Activated CD4-positive, alpha-beta memory T cell treated with anti-CD3 and anti-CD28 coated beads for 36 hours (primary cell): ENCODE results near the gene FRMD8. TPM values are rescaled to one million over a fixed set of nuclear protein-coding genes. Genes with fewer than 3 reads are reported as not detected.
A peak's percentile ranks its signal among the peaks of the same experiment; 100 is the strongest.

Experiments
- CTCF ChIA-PET: fragments of 350-600 bp; sonication (Branson Sonifier 250); formaldehyde crosslinking; loops from one replicate; lab custom pipeline; 2021; ENCODE audit warnings: antibody characterized with exemption, inconsistent platforms; lab: Charles Lee
- POLR2A ChIA-PET: fragments of 350-600 bp; sonication (Branson Sonifier 250); formaldehyde crosslinking; loops from one replicate; lab custom pipeline; 2021; ENCODE audit warnings: antibody characterized with exemption; lab: Charles Lee
- DNase-seq: peaks from one replicate; pipeline ENCODE4 v3.0.0-alpha.2; 2020
- H3K27ac Mint-ChIP-seq: one replicate; pipeline ENCODE4 v1.8.0; 2021; ENCODE audit warnings: mixed read lengths
- H3K27me3 Mint-ChIP-seq: one replicate; pipeline ENCODE4 v1.8.0; 2021; ENCODE audit warnings: mixed read lengths
- H3K36me3 Mint-ChIP-seq: one replicate; pipeline ENCODE4 v1.8.0; 2021; ENCODE audit warnings: mixed read lengths
- H3K4me1 Mint-ChIP-seq: one replicate; pipeline ENCODE4 v1.8.0; 2021; ENCODE audit warnings: low read depth, mixed read lengths
- H3K4me3 Mint-ChIP-seq: one replicate; pipeline ENCODE4 v1.8.0; 2021; ENCODE audit warnings: mild to moderate bottlenecking, mixed read lengths
- H3K9me3 Mint-ChIP-seq: one replicate; pipeline ENCODE4 v1.8.0; 2021; ENCODE audit warnings: mixed read lengths
- intact Hi-C: fragments of 100-400 bp; cut with micrococcal nuclease; formaldehyde crosslinking; loops from one replicate; pipeline ENCODE4 v1.15.1; 2023
- total RNA-seq, 2 experiments: library from RNA; stranded (reverse); gene quantifications; one replicate each; pipeline ENCODE4 v1.2.3, GENCODE V29; 2021

The FRMD8 gene
- total RNA-seq, 2 experiments from 2014 or later: 34.7 to 37.9 TPM

- no peak for DNase-seq
- Mint-ChIP-seq H3K9me3 (no peaks in the 10 kb centered on the region), H3K4me1 (peaks cover 2% of the 10 kb centered on the region), H3K27ac (no peak overlapping the region), H3K27me3 (no peaks in the 10 kb centered on the region), H3K4me3 (no peak overlapping the region), H3K36me3 (peaks cover 27% of the 10 kb centered on the region)
- CTCF ChIA-PET: no interaction called here
- intact Hi-C loops: no loop called here
- POLR2A ChIA-PET: no interaction called here
Observed at GRCh38 chr11:65395961-65396530, 9.6 kb downstream of the FRMD8 start.

GRCh38 chr11:65396769-65397745 lies 10.6 kb downstream of the FRMD8 start:
- no peaks in the 10 kb centered on the region for H3K4me1 Mint-ChIP-seq
- H3K9me3 Mint-ChIP-seq: no peaks in the 10 kb centered on the region
- H3K27me3 Mint-ChIP-seq: no peaks in the 10 kb centered on the region
- ChIA-PET CTCF (no interaction called here), POLR2A (no interaction called here)
- intact Hi-C loops: no loop called here
- no peak for DNase-seq
- H3K4me3 Mint-ChIP-seq: no peak overlapping the region
- no peak overlapping the region for H3K27ac Mint-ChIP-seq
- peaks cover 26% of the 10 kb centered on the region for H3K36me3 Mint-ChIP-seq

GRCh38 chr11:65398362-65398910 lies 12.0 kb downstream of the FRMD8 start:
- POLR2A ChIA-PET: no interaction called here
- intact Hi-C loops: no loop called here
- Mint-ChIP-seq H3K9me3 (no peaks in the 10 kb centered on the region), H3K4me1 (no peaks in the 10 kb centered on the region), H3K4me3 (no peak overlapping the region), H3K36me3 (peaks cover 25% of the 10 kb centered on the region), H3K27ac (no peak overlapping the region), H3K27me3 (no peaks in the 10 kb centered on the region)
- CTCF ChIA-PET: interaction anchor here (0.9 kb wide), 1 partner anchor 18 kb away, joined by 3 read pairs; no protein-coding TSS in a partner anchor
- DNase-seq: no peak

GRCh38 chr11:65399249-65399648 lies 12.8 kb downstream of the FRMD8 start:
- ChIA-PET POLR2A (no interaction called here), CTCF (interaction anchor here (0.7 kb wide), 1 partner anchor 24 kb away, joined by 5 read pairs; no protein-coding TSS in a partner anchor)
- Mint-ChIP-seq H3K36me3 (peaks cover 25% of the 10 kb centered on the region), H3K4me3 (no peak overlapping the region), H3K27me3 (no peaks in the 10 kb centered on the region), H3K4me1 (no peaks in the 10 kb centered on the region), H3K9me3 (no peaks in the 10 kb centered on the region), H3K27ac (no peak overlapping the region)
- no peak for DNase-seq
- intact Hi-C loops: no loop called here

GRCh38 chr11:65399845-65400244 lies 13.4 kb downstream of the FRMD8 start:
- H3K27me3 Mint-ChIP-seq: no peaks in the 10 kb centered on the region
- no peak overlapping the region for H3K4me3 Mint-ChIP-seq
- H3K4me1 Mint-ChIP-seq: no peaks in the 10 kb centered on the region
- H3K27ac Mint-ChIP-seq: no peak overlapping the region
- no peak for DNase-seq
- peaks cover 25% of the 10 kb centered on the region for H3K36me3 Mint-ChIP-seq
- ChIA-PET CTCF (no interaction called here), POLR2A (no interaction called here)
- H3K9me3 Mint-ChIP-seq: no peaks in the 10 kb centered on the region
- intact Hi-C loops: no loop called here

- Mint-ChIP-seq H3K27ac (peak overlapping the region; percentile 38), H3K36me3 (peaks cover 25% of the 10 kb centered on the region), H3K4me3 (no peak overlapping the region), H3K27me3 (no peaks in the 10 kb centered on the region), H3K9me3 (no peaks in the 10 kb centered on the region), H3K4me1 (no peaks in the 10 kb centered on the region)
- intact Hi-C loops: no loop called here
- ChIA-PET POLR2A (interaction anchor here (0.5 kb wide), 1 partner anchor 67 kb away, joined by 4 read pairs; no protein-coding TSS in a partner anchor), CTCF (no interaction called here)
- DNase-seq: no peak
Observed at GRCh38 chr11:65400307-65401072, 14.1 kb downstream of the FRMD8 start.

GRCh38 chr11:65401073-65401802 lies 14.8 kb downstream of the FRMD8 start:
- no peak for DNase-seq
- ChIA-PET CTCF (interaction anchor here (0.6 kb wide), 1 partner anchor 14 kb away, joined by 3 read pairs; no protein-coding TSS in a partner anchor), POLR2A (interaction anchor here (0.5 to 1.1 kb wide), 3 partner anchors 66 to 92 kb away, joined by 3 to 4 read pairs (median 3); no protein-coding TSS in a partner anchor)
- H3K4me3 Mint-ChIP-seq: no peak overlapping the region
- H3K27me3 Mint-ChIP-seq: no peaks in the 10 kb centered on the region
- H3K9me3 Mint-ChIP-seq: no peaks in the 10 kb centered on the region
- no peaks in the 10 kb centered on the region for H3K4me1 Mint-ChIP-seq
- intact Hi-C loops: no loop called here
- H3K27ac Mint-ChIP-seq: no peak overlapping the region
- peaks cover 28% of the 10 kb centered on the region for H3K36me3 Mint-ChIP-seq

GRCh38 chr11:65401803-65402248 lies 15.4 kb downstream of the FRMD8 start:
- H3K27me3 Mint-ChIP-seq: no peaks in the 10 kb centered on the region
- DNase-seq: no peak
- H3K9me3 Mint-ChIP-seq: no peaks in the 10 kb centered on the region
- intact Hi-C loops: no loop called here
- H3K36me3 Mint-ChIP-seq: peaks cover 28% of the 10 kb centered on the region
- ChIA-PET CTCF (no interaction called here), POLR2A (interaction anchor here (0.6 to 1.1 kb wide), 2 partner anchors 72 to 91 kb away, joined by 3 read pairs; no protein-coding TSS in a partner anchor)
- H3K4me1 Mint-ChIP-seq: no peaks in the 10 kb centered on the region
- no peak overlapping the region for H3K4me3 Mint-ChIP-seq
- no peak overlapping the region for H3K27ac Mint-ChIP-seq

- H3K27ac Mint-ChIP-seq: no peak overlapping the region
- CTCF ChIA-PET: no interaction called here
Observed at GRCh38 chr11:65402790-65403189, 16.4 kb downstream of the FRMD8 start.

GRCh38 chr11:65403607-65404121 lies 17.2 kb downstream of the FRMD8 start:
- no peak for DNase-seq
- POLR2A ChIA-PET: no interaction called here
- Mint-ChIP-seq H3K4me3 (no peak overlapping the region), H3K36me3 (peaks cover 21% of the 10 kb centered on the region), H3K27ac (no peak overlapping the region), H3K9me3 (no peaks in the 10 kb centered on the region), H3K27me3 (no peaks in the 10 kb centered on the region), H3K4me1 (no peaks in the 10 kb centered on the region)
- CTCF ChIA-PET: interaction anchor here (0.8 kb wide), 1 partner anchor 13 kb away, joined by 3 read pairs; no protein-coding TSS in a partner anchor
- intact Hi-C loops: no loop called here

More at GRCh38 chr11:65402790-65403189, 16.4 kb downstream of the FRMD8 start:
- peaks cover 23% of the 10 kb centered on the region for H3K36me3 Mint-ChIP-seq
- POLR2A ChIA-PET: no interaction called here
- intact Hi-C loops: no loop called here
- no peaks in the 10 kb centered on the region for H3K4me1 Mint-ChIP-seq
- no peaks in the 10 kb centered on the region for H3K9me3 Mint-ChIP-seq
- no peak for DNase-seq
- no peaks in the 10 kb centered on the region for H3K27me3 Mint-ChIP-seq
- H3K4me3 Mint-ChIP-seq: no peak overlapping the region

GRCh38 chr11:65404210-65404609 lies 17.8 kb downstream of the FRMD8 start:
- no peak for DNase-seq
- POLR2A ChIA-PET: no interaction called here
- Mint-ChIP-seq H3K4me1 (no peaks in the 10 kb centered on the region), H3K9me3 (no peaks in the 10 kb centered on the region), H3K4me3 (no peak overlapping the region), H3K36me3 (peaks cover 23% of the 10 kb centered on the region), H3K27ac (no peak overlapping the region), H3K27me3 (no peaks in the 10 kb centered on the region)
- CTCF ChIA-PET: no interaction called here
- intact Hi-C loops: no loop called here
